Muscle of leg (tissue), 11 donors: ENCODE results near the gene LRRC28. TPM values are rescaled to one million over a fixed set of nuclear protein-coding genes. Genes with fewer than 3 reads are reported as not detected.

Experiments used
- DNase-seq: peaks from one replicate; pipeline ENCODE4 v3.0.0; 2013
- H3K27ac ChIP-seq: one replicate; pipeline ENCODE4 v1.5.1; 2013; ENCODE audit warnings: mild to moderate bottlenecking, low read length, control low read depth
- H3K27me3 ChIP-seq: one replicate; pipeline ENCODE4 v1.6.1; 2013; ENCODE audit warnings: low read length; ENCODE audit not compliant: control insufficient read depth, insufficient read depth
- H3K36me3 ChIP-seq: one replicate; pipeline ENCODE4 v1.6.1; 2013; ENCODE audit warnings: low read length; ENCODE audit not compliant: control insufficient read depth, insufficient read depth
- H3K4me1 ChIP-seq: one replicate; pipeline ENCODE4 v1.6.1; 2013; ENCODE audit warnings: low read length; ENCODE audit not compliant: control insufficient read depth, insufficient read depth
- H3K4me3 ChIP-seq: one replicate; pipeline ENCODE4 v1.5.1; 2013; ENCODE audit warnings: low read length, control low read depth
- H3K9me3 ChIP-seq: replicated peaks from 2 replicates; pipeline ENCODE4 v1.6.1; 2013; ENCODE audit warnings: low read depth, low read length; ENCODE audit not compliant: control insufficient read depth
- WGBS: methylation state at CpG from one replicate; pipeline ENCODE4 v1.1.5; 2013; ENCODE audit warnings: missing lambda C conversion rate; ENCODE audit not compliant: insufficient coverage; 5-methylcytosine and 5-hydroxymethylcytosine counted together
- polyA plus RNA-seq, 8 donors: library from polyadenylated mRNA; unstranded; fragments of 120-200 nt; gene quantifications; one replicate each; pipeline versions ENCODE4 v1.2.1 to v1.2.3, GENCODE V29; 2013; ENCODE audit warnings: inconsistent platforms in 1 of 8, low replicate concordance in 1 of 8; ENCODE audit not compliant: insufficient read length in 8 of 8, insufficient read depth in 1 of 8
- total RNA-seq: library from RNA; stranded (reverse); fragments of 120-200 nt; gene quantifications from one replicate; pipeline ENCODE4 v1.2.4, GENCODE V29; 2013

Gene LRRC28
- total and polyA plus RNA-seq, 9 donors, result 12.4 to 19.8 (median 17.6) TPM

DNA sequence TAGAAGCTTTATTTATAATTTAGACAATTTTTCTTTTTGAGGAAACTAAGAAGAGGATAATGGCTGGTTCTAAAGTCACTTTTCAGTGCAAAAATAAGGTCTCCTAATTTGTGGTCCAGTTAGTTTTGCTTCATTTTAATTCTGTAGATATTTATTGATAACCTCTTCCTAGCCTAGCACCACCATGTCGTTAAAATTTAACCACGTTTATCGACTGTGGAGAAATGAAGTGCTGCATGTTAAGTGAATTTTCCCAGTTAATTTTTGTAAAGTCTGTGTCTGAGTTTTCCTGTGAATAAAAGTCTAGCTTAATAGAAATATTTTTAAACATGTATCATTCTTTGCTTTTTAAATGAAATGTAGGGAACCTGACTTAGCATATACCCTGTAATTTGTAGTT is 16.7 kb downstream of the LRRC28 start:
- DNase-seq, result no peak
- no CpG with 5 or more reads among the region's 3 CpGs for WGBS
- H3K9me3 ChIP-seq, result no peaks in the 10 kb centered on the region
- H3K4me1 ChIP-seq, result no peaks in the 10 kb centered on the region
- no peaks in the 10 kb centered on the region for H3K36me3 ChIP-seq
- no peaks in the 10 kb centered on the region for H3K27me3 ChIP-seq
- H3K27ac ChIP-seq, result no peak overlapping the region
- no peak overlapping the region for H3K4me3 ChIP-seq

DNA sequence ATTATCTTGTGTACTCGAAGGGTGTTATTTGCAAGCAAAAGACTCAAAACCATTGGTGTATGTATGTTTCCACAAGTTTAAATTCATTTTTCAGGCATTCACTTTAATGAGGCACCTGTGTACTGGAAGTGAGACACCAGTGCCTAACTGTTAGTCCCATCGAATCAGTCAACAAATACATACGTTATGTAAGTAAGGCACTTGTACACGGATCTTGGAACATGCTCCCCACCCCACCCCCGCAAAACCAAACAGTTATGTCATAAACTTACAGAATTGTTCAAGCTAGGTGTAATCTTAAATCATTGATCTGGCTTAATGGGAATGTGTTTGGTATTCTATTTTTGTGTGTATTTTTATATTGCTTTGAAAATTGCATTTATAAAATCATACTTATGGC is 17.1 kb downstream of the LRRC28 start:
- Histone ChIP-seq H3K27me3 (no peaks in the 10 kb centered on the region), H3K27ac (no peak overlapping the region), H3K4me3 (no peak overlapping the region), H3K4me1 (no peaks in the 10 kb centered on the region), H3K36me3 (no peaks in the 10 kb centered on the region), H3K9me3 (no peaks in the 10 kb centered on the region)
- no CpG with 5 or more reads among the region's 5 CpGs for WGBS
- no peak for DNase-seq

- no peak for DNase-seq
- no peaks in the 10 kb centered on the region for H3K4me1 ChIP-seq
- no peaks in the 10 kb centered on the region for H3K36me3 ChIP-seq
- H3K4me3 ChIP-seq, result no peak overlapping the region
- no CpG with 5 or more reads among the region's 3 CpGs for WGBS
- H3K27ac ChIP-seq, result no peak overlapping the region
- H3K27me3 ChIP-seq, result no peaks in the 10 kb centered on the region
- no peaks in the 10 kb centered on the region for H3K9me3 ChIP-seq
These were observed 22.5 kb downstream of the LRRC28 start for GRCh38 chr15:99273801-99274200.

DNA sequence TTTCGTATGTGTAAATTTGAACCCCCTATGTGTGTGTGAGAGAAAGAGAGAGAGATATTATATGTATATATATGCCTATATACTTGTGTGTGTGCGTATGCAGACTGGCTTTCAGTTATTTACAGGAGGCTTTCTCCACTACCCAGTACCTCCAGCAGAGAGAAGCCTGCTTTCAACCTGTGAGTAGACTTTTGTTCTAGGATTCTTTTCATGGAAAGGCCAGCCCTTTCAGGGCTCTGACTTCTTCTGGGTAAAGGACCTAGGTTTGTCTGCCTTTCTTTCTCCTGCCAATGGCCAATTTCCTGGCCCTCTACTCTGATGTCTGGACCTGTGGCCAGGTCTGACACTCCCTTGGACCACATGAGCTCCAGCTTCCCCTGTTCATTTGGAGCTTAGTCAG is 23.8 kb downstream of the LRRC28 start:
- no peaks in the 10 kb centered on the region for H3K4me1 ChIP-seq
- DNase-seq, result no peak
- H3K27ac ChIP-seq, result no peak overlapping the region
- no CpG with 5 or more reads among the region's 2 CpGs for WGBS
- no peaks in the 10 kb centered on the region for H3K27me3 ChIP-seq
- no peaks in the 10 kb centered on the region for H3K9me3 ChIP-seq
- H3K4me3 ChIP-seq, result no peak overlapping the region
- H3K36me3 ChIP-seq, result peaks cover 2% of the 10 kb centered on the region

DNA sequence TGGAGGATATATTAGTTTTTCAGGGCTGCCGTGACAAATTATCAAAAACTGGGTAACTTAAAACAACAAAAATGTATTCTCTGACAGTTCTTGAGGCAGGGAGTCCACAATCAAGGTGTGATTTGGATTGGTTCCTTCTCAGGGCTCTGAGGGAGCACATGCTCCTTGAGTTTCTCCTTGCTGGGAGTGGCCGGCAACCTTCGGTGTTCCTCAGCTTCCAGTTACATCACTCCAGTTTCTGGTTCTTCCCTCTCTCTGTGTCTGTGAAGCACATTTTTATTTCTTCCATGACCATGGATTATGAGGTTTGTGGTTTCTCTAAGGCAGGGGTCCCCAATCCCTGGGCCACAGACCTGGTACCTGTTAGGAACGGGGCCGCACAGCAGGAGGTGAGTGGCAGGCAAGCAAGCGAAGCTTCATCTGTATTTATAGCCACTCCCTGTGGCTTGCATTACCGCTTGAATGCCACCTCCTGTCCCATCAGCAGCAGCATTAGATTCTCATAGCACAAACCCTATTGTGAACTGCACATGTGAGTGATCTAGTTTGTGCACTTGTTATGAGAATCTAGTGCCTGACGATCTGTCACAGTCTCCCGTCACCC is 24.3 kb downstream of the LRRC28 start:
- H3K27me3 ChIP-seq, result no peaks in the 10 kb centered on the region
- 86% methylated on average over 4 of the region's 9 CpGs for WGBS
- H3K36me3 ChIP-seq, result peaks cover 2% of the 10 kb centered on the region
- DNase-seq, result no peak
- no peak overlapping the region for H3K27ac ChIP-seq
- H3K9me3 ChIP-seq, result no peaks in the 10 kb centered on the region
- no peak overlapping the region for H3K4me3 ChIP-seq
- no peaks in the 10 kb centered on the region for H3K4me1 ChIP-seq

GRCh38 chr15:99279290-99279689 is 28.0 kb downstream of the LRRC28 start:
- Histone ChIP-seq H3K4me3 (no peak overlapping the region), H3K27ac (no peak overlapping the region), H3K27me3 (no peaks in the 10 kb centered on the region), H3K4me1 (no peaks in the 10 kb centered on the region), H3K9me3 (no peaks in the 10 kb centered on the region), H3K36me3 (peaks cover 2% of the 10 kb centered on the region)
- 79% methylated on average over 2 of the region's 3 CpGs for WGBS
- DNase-seq, result no peak

DNA sequence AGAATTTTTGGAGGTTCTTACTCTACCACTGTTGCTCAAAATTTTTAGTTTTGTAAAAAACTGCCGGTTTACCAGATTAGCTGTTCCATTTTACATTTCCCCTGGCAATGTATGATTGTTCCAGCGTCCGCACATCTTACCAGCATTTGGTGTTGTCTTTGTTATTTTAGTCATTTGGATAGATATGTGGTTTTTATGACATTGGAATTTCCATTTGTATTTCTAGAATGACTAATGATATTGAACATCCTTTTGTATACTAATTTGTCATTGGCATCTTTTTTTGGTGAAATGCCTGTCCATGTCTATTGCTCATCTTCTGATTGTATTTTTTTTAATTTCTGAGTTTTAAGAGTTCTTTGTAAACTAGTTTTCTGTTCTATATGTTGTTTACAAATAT is 28.5 kb downstream of the LRRC28 start:
- Histone ChIP-seq H3K27ac (no peak overlapping the region), H3K36me3 (peaks cover 2% of the 10 kb centered on the region), H3K4me3 (no peak overlapping the region), H3K4me1 (no peaks in the 10 kb centered on the region), H3K9me3 (no peaks in the 10 kb centered on the region), H3K27me3 (no peaks in the 10 kb centered on the region)
- DNase-seq, result no peak
- WGBS, result no CpG with 5 or more reads among the region's 3 CpGs

DNA sequence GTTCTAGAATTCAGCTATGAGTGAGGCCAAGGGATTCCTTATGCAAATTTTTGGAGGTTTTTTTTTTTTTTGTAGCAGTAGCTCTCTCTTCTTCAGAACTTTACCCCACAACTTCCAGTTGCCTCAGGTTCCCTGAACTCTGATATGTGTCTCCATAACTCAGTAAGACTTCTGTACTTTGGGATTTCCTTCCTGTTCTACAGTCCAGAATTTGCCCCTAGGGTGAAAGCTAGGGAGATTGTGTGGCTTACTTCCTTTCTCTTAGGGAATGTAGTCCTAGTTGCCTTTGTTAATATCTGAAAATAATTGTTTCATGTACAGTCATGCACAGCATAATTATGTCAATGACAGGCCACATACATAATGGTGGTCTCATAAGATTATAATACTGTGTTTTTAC is 30.8 kb downstream of the LRRC28 start:
- no peaks in the 10 kb centered on the region for H3K9me3 ChIP-seq
- no peak overlapping the region for H3K4me3 ChIP-seq
- H3K4me1 ChIP-seq, result no peaks in the 10 kb centered on the region
- H3K36me3 ChIP-seq, result peaks cover 2% of the 10 kb centered on the region
- H3K27me3 ChIP-seq, result no peaks in the 10 kb centered on the region
- no peak for DNase-seq
- no peak overlapping the region for H3K27ac ChIP-seq

- no peak overlapping the region for H3K27ac ChIP-seq
These were observed 31.3 kb downstream of the LRRC28 start for GRCh38 chr15:99282586-99282985.

DNA sequence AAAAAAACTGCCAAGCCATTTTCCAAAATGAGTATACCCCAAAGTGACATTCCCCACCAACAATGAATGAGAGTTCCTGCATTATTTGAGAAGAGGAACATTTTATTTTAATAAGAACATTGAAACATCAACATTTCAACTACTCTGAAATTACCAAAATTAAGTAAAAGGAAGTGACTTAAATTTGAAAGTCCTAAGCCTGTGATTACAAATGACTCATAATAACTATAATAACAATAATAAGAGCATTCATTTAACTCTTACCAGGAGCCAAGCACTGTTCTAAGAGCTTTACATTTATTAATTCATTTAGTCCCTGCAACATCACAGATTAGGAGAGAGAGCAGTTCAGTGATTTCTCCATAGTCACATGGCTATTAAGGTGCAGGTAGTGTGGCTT is 32.4 kb downstream of the LRRC28 start:
- DNase-seq, result no peak
- no peaks in the 10 kb centered on the region for H3K4me1 ChIP-seq
- H3K27me3 ChIP-seq, result no peaks in the 10 kb centered on the region
- no peak overlapping the region for H3K27ac ChIP-seq
- no peaks in the 10 kb centered on the region for H3K9me3 ChIP-seq
- H3K36me3 ChIP-seq, result peaks cover 2% of the 10 kb centered on the region
- H3K4me3 ChIP-seq, result no peak overlapping the region

More at GRCh38 chr15:99282586-99282985, 31.3 kb downstream of the LRRC28 start:
- H3K27me3 ChIP-seq, result no peaks in the 10 kb centered on the region
- no peaks in the 10 kb centered on the region for H3K4me1 ChIP-seq
- H3K36me3 ChIP-seq, result peaks cover 2% of the 10 kb centered on the region
- 96% methylated on average over 3 of the region's 5 CpGs for WGBS
- DNase-seq, result no peak
- no peaks in the 10 kb centered on the region for H3K9me3 ChIP-seq
- no peak overlapping the region for H3K4me3 ChIP-seq

DNA sequence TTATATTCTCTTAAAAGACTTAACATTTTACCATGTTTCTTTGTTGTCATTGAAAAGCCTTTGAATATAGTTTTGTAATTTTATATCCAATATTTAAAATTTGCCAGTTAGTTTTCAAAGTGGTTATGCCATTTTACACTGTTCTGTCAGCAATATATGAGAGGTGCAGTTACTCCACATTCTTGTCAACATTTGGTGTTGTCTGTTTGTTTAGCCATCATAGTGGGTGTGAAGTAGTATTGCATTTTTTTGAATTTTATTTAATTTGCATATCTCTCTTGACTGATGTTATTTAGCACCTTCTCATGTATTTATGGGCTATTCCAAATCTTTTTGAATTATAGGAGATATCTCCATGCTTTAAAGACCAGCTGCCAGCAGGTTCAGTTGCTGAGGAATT is 40.4 kb downstream of the LRRC28 start:
- Histone ChIP-seq H3K27ac (no peak overlapping the region), H3K36me3 (peaks cover 11% of the 10 kb centered on the region), H3K4me1 (no peaks in the 10 kb centered on the region), H3K4me3 (no peak overlapping the region), H3K27me3 (no peaks in the 10 kb centered on the region), H3K9me3 (peaks cover 3% of the 10 kb centered on the region)
- no peak for DNase-seq
